IMR-90 (cell line): ENCODE data around the gene CD8A. TPM values are rescaled to one million over a fixed set of nuclear protein-coding genes. Genes with fewer than 3 reads are reported as not detected.

Source experiments
- ATAC-seq: fragments of 200-7000 bp; cut with Tn5 transposase; 2 replicates; pipeline ENCODE4 v1.9.1; 2020; ENCODE audit warnings: low read depth, mild to moderate bottlenecking, moderate library complexity
- BruUV-seq: library from RNA; stranded (reverse); fragments of 400-500 nt; replicated peaks from 2 replicates; lab custom pipeline; 2021; lab: Mats Ljungman, UMichigan
- CTCF ChIA-PET: fragments of 300-600 bp; formaldehyde crosslinking; extraction: SDS; loops from one replicate; lab custom pipeline; 2021; ENCODE audit warnings: antibody characterized with exemption; lab: Yijun Ruan, JAX
- POLR2A ChIA-PET: fragments of 300-600 bp; sonication (Branson Sonifier 250); formaldehyde crosslinking; loops from one replicate; lab custom pipeline; 2022; ENCODE audit warnings: antibody characterized with exemption; ENCODE audit not compliant: unreplicated experiment; lab: Charles Lee
- DNase-seq: peaks from one replicate; pipeline ENCODE4 v3.0.0; 2013
- H2AFZ ChIP-seq: replicated peaks from 2 replicates; pipeline ENCODE3; 2013; ENCODE audit warnings: low read length, mild to moderate bottlenecking; ENCODE audit not compliant: poor library complexity
- H2AK5ac ChIP-seq: 2 replicates; pipeline ENCODE4 v1.6.1; 2013; ENCODE audit warnings: low read depth, low read length, inconsistent platforms
- H2AK9ac ChIP-seq: replicated peaks from 2 replicates; pipeline ENCODE3; 2013; ENCODE audit warnings: mild to moderate bottlenecking, low read depth, low read length, moderate library complexity; ENCODE audit not compliant: poor library complexity
- H2BK120ac ChIP-seq: 2 replicates; pipeline ENCODE4 v1.6.1; 2013; ENCODE audit warnings: low read depth, low read length, inconsistent platforms
- H2BK15ac ChIP-seq: 3 replicates; pipeline ENCODE4 v1.6.1; 2013; ENCODE audit warnings: low read depth, low read length, inconsistent platforms
- H2BK20ac ChIP-seq: 2 replicates; pipeline ENCODE4 v1.6.1; 2013; ENCODE audit warnings: low read depth, mild to moderate bottlenecking, inconsistent platforms, low read length, moderate library complexity
- H2BK5ac ChIP-seq: 2 replicates; pipeline ENCODE4 v1.6.1; 2013; ENCODE audit warnings: mild to moderate bottlenecking, low read depth, low read length, inconsistent platforms; ENCODE audit not compliant: poor library complexity, severe bottlenecking
- H3K14ac ChIP-seq: replicated peaks from 2 replicates; pipeline ENCODE4 v1.6.1; 2013; ENCODE audit warnings: low read depth, low read length, inconsistent platforms
- H3K18ac ChIP-seq: 2 replicates; pipeline ENCODE4 v1.6.1; 2013; ENCODE audit warnings: low read depth, low read length, control low read depth
- H3K23ac ChIP-seq: 2 replicates; pipeline ENCODE4 v1.6.1; 2013; ENCODE audit warnings: low read depth, low read length, inconsistent platforms
- H3K27ac ChIP-seq: 2 replicates; pipeline ENCODE4 v1.5.1; 2013; ENCODE audit warnings: mild to moderate bottlenecking, control low read depth, low read length; ENCODE audit not compliant: insufficient read depth
- H3K27me3 ChIP-seq: 2 replicates; pipeline ENCODE4 v1.6.1; 2013; ENCODE audit warnings: low read length; ENCODE audit not compliant: control insufficient read depth, insufficient read depth
- H3K36me3 ChIP-seq: 2 replicates; pipeline ENCODE4 v1.6.1; 2013; ENCODE audit warnings: low read length, mixed read lengths; ENCODE audit not compliant: control insufficient read depth, insufficient read depth
- H3K4ac ChIP-seq: 2 replicates; pipeline ENCODE4 v1.6.1; 2013; ENCODE audit warnings: low read depth, low read length, inconsistent platforms
- H3K4me1 ChIP-seq: 2 replicates; pipeline ENCODE4 v1.6.1; 2013; ENCODE audit warnings: low read length, mixed read lengths; ENCODE audit not compliant: control insufficient read depth, insufficient read depth
- H3K4me2 ChIP-seq: 2 replicates; pipeline ENCODE4 v1.6.1; 2013; ENCODE audit warnings: low read depth, mild to moderate bottlenecking, control low read depth, low read length, moderate library complexity
- H3K4me3 ChIP-seq: 2 replicates; pipeline ENCODE4 v1.5.1; 2013; ENCODE audit warnings: low read depth, mild to moderate bottlenecking, control low read depth, low read length, moderate library complexity; ENCODE audit not compliant: insufficient read depth
- H3K56ac ChIP-seq: 2 replicates; pipeline ENCODE4 v1.6.1; 2013; ENCODE audit warnings: low read length, inconsistent platforms; ENCODE audit not compliant: insufficient read depth; ENCODE audit errors: extremely low read depth
- H3K79me1 ChIP-seq, 2 experiments: 2 replicates each; pipeline ENCODE4 v1.6.1; 2013; ENCODE audit warnings: low read length in 2 of 2, inconsistent platforms in 1 of 2, low read depth in 1 of 2
- H3K9ac ChIP-seq: 2 replicates; pipeline ENCODE4 v1.6.1; 2013; ENCODE audit warnings: low read depth, low read length, control low read depth
- H3K9me1 ChIP-seq: 2 replicates; pipeline ENCODE4 v1.6.1; 2013; ENCODE audit warnings: low read length, inconsistent platforms; ENCODE audit not compliant: insufficient read depth
- H3K9me3 ChIP-seq: 2 replicates; pipeline ENCODE4 v1.6.1; 2013; ENCODE audit warnings: low read length; ENCODE audit not compliant: control insufficient read depth, insufficient read depth
- H4K20me1 ChIP-seq: 2 replicates; pipeline ENCODE4 v1.6.1; 2013; ENCODE audit warnings: low read length, inconsistent platforms; ENCODE audit not compliant: insufficient read depth
- H4K5ac ChIP-seq: 2 replicates; pipeline ENCODE4 v1.6.1; 2013; ENCODE audit warnings: mild to moderate bottlenecking, low read depth, low read length, control low read depth
- H4K8ac ChIP-seq, 2 experiments: 2 replicates each; pipeline ENCODE4 v1.6.1; 2013; ENCODE audit warnings: low read depth in 2 of 2, low read length in 2 of 2, control low read depth in 1 of 2, inconsistent platforms in 1 of 2
- H4K91ac ChIP-seq: 2 replicates; pipeline ENCODE4 v1.6.1; 2013; ENCODE audit warnings: low read depth, low read length, inconsistent platforms; ENCODE audit not compliant: insufficient read depth
- BHLHE40 ChIP-seq: fragments of 150-350 bp; IDR thresholded peaks from 2 replicates; pipeline ENCODE4 v1.6.1; 2016; ENCODE audit warnings: mild to moderate bottlenecking, low read depth, low read length
- CEBPB ChIP-seq: IDR thresholded peaks from 2 replicates; pipeline ENCODE4 v1.6.1; 2012; ENCODE audit warnings: low read depth, low read length, improper control_type of control experiment
- CHD1 ChIP-seq: IDR thresholded peaks from 2 replicates; pipeline ENCODE4 v1.6.1; 2012; ENCODE audit warnings: low read depth, low read length, improper control_type of control experiment
- ELK1 ChIP-seq: fragments of 150-350 bp; IDR thresholded peaks from 2 replicates; pipeline ENCODE4 v1.6.1; 2016; ENCODE audit warnings: low read depth, mild to moderate bottlenecking, low read length, moderate library complexity, borderline replicate concordance
- FOS ChIP-seq: fragments of 150-350 bp; IDR thresholded peaks from 2 replicates; pipeline ENCODE4 v1.6.1; 2016; ENCODE audit warnings: low read depth, low read length
- MAFK ChIP-seq: IDR thresholded peaks from 2 replicates; pipeline ENCODE4 v1.6.1; 2012; ENCODE audit warnings: low read depth, low read length, improper control_type of control experiment
- MAZ ChIP-seq: IDR thresholded peaks from 2 replicates; pipeline ENCODE4 v1.6.1; 2012; ENCODE audit warnings: low read depth, mild to moderate bottlenecking, low read length, improper control_type of control experiment, moderate library complexity, borderline replicate concordance
- MXI1 ChIP-seq: IDR thresholded peaks from 2 replicates; pipeline ENCODE4 v1.6.1; 2012; ENCODE audit warnings: low read depth, mild to moderate bottlenecking, low read length, moderate library complexity, borderline replicate concordance
- NFE2L2 ChIP-seq: fragments of 150-350 bp; IDR thresholded peaks from 2 replicates; pipeline ENCODE4 v1.6.1; 2016; ENCODE audit warnings: low read depth, mild to moderate bottlenecking, low read length
- POLR2A ChIP-seq: IDR thresholded peaks from 2 replicates; pipeline ENCODE4 v1.6.1; 2012; ENCODE audit warnings: mild to moderate bottlenecking, low read depth, low read length
- RAD21 ChIP-seq: IDR thresholded peaks from 2 replicates; pipeline ENCODE4 v1.6.1; 2012; ENCODE audit warnings: low read length, improper control_type of control experiment
- RCOR1 ChIP-seq: IDR thresholded peaks from 2 replicates; pipeline ENCODE4 v1.6.1; 2012; ENCODE audit warnings: mild to moderate bottlenecking, low read length, improper control_type of control experiment; ENCODE audit not compliant: insufficient replicate concordance
- RFX5 ChIP-seq: IDR thresholded peaks from 2 replicates; pipeline ENCODE4 v1.8.0; 2012; ENCODE audit warnings: low read depth, mild to moderate bottlenecking, low read length, moderate library complexity
- SMC3 ChIP-seq: fragments of 150-350 bp; IDR thresholded peaks from 2 replicates; pipeline ENCODE4 v1.6.1; 2016; ENCODE audit warnings: low read depth, mild to moderate bottlenecking, antibody characterized with exemption, low read length, moderate library complexity
- WGBS, 2 experiments: methylation state at CpG; one replicate each; pipeline versions ENCODE4 v1.1.5 to v1.1.7; 2013; ENCODE audit warnings: missing lambda C conversion rate in 2 of 2; ENCODE audit not compliant: insufficient read length in 1 of 2; ENCODE audit errors: extremely low coverage in 2 of 2; 5-methylcytosine and 5-hydroxymethylcytosine counted together
- dilution Hi-C: fragments of 300-500 bp; cut with HindIII; formaldehyde crosslinking; loops from one replicate; pipeline ENCODE4 v1.14.3; 2018; ENCODE audit warnings: low sequenced_read_pairs; ENCODE audit not compliant: unreplicated experiment
- in situ Hi-C: fragments of 300-500 bp; cut with MboI; formaldehyde crosslinking; loops from 3 replicates; pipeline ENCODE4 v1.14.3; 2019; ENCODE audit warnings: low sequenced_read_pairs, inconsistent platforms, mixed read lengths
- intact Hi-C: fragments of 100-400 bp; cut with micrococcal nuclease; formaldehyde crosslinking; loops from 2 replicates; pipeline ENCODE4 v1.10.0; 2022
- polyA plus RNA-seq, 3 experiments: library from polyadenylated mRNA; depleted of rRNA; stranded (reverse); fragments of >200 nt; gene quantifications; 2 replicates each; pipeline ENCODE4 v1.2.3, GENCODE V29; 2012; ENCODE audit warnings: low replicate concordance in 1 of 3
- total RNA-seq: library from RNA; depleted of rRNA; stranded (reverse); fragments of >200 nt; gene quantifications from 2 replicates; pipeline ENCODE4 v1.2.3, GENCODE V29; 2012
- TF ChIP-seq, protein P1 (sequence below): fragments of 150-350 bp; IDR thresholded peaks from 2 replicates; pipeline ENCODE4 v1.6.1; 2017; ENCODE audit warnings: mild to moderate bottlenecking, antibody characterized with exemption, low read length, low read depth
- TF ChIP-seq, protein P2 (sequence below): conservative IDR thresholded peaks from 2 replicates; pipeline ENCODE4 v1.5.1; 2012; ENCODE audit warnings: mild to moderate bottlenecking, low read depth, low read length, improper control_type of control experiment

The CD8A gene
- total and polyA plus RNA-seq, 2 of the 4 experiments (the other 2 are of a cell fraction) = not detected

- Histone ChIP-seq H3K56ac (no peak overlapping the region), H4K91ac (no peak overlapping the region), H3K4me3 (peak overlapping the region; percentile 15; the same call in 1 of the 2 replicates), H3K27ac (no peak overlapping the region), H2BK120ac (no peak overlapping the region), H2BK20ac (no peak overlapping the region), H3K36me3 (no peaks in the 10 kb centered on the region), H3K14ac (no peak overlapping the region), H2BK5ac (no peak overlapping the region), H2AK9ac (no peak overlapping the region), H4K5ac (no peak overlapping the region), H3K9me3 (no peaks in the 10 kb centered on the region; the same call in 1 of the 2 replicates), H3K79me1 (no peaks in the 10 kb centered on the region), H3K23ac (no peak overlapping the region), H3K4ac (no peak overlapping the region), H3K18ac (no peak overlapping the region), H4K8ac (no peak overlapping the region), H2AK5ac (no peak overlapping the region), H2AFZ (peak overlapping the region; percentile 92), H3K4me2 (peak overlapping the region; percentile 81), H3K4me1 (no peaks in the 10 kb centered on the region), H4K20me1 (no peaks in the 10 kb centered on the region), H3K9ac (no peak overlapping the region), H3K27me3 (peaks cover 49% of the 10 kb centered on the region), H2BK15ac (no peak overlapping the region), H3K9me1 (no peaks in the 10 kb centered on the region)
- dilution Hi-C loops = no loop called here
- WGBS, 2 experiments = 18% methylated on average over 4 of the region's 11 CpGs; no CpG with 5 or more reads in 1 of the 2 experiments
- ChIA-PET POLR2A (no interaction called here), CTCF (no interaction called here)
- intact Hi-C loops = loop anchor here (5.0 kb wide), 1 partner anchor 410 kb away; no protein-coding TSS in a partner anchor
- in situ Hi-C loops = no loop called here
- ATAC-seq (no peak), DNase-seq (no peak)
- no peak for TF ChIP-seq MAFK
- TF ChIP-seq RCOR1 = no peak
- no peak for TF ChIP-seq ELK1
- no peak for TF ChIP-seq FOS
- TF ChIP-seq MAZ = no peak
- no peak for TF ChIP-seq BHLHE40
- TF ChIP-seq POLR2A = no peak
- TF ChIP-seq, protein P1, sequence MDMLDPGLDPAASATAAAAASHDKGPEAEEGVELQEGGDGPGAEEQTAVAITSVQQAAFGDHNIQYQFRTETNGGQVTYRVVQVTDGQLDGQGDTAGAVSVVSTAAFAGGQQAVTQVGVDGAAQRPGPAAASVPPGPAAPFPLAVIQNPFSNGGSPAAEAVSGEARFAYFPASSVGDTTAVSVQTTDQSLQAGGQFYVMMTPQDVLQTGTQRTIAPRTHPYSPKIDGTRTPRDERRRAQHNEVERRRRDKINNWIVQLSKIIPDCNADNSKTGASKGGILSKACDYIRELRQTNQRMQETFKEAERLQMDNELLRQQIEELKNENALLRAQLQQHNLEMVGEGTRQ = no peak
- no peak for TF ChIP-seq CHD1
- TF ChIP-seq, protein P2, sequence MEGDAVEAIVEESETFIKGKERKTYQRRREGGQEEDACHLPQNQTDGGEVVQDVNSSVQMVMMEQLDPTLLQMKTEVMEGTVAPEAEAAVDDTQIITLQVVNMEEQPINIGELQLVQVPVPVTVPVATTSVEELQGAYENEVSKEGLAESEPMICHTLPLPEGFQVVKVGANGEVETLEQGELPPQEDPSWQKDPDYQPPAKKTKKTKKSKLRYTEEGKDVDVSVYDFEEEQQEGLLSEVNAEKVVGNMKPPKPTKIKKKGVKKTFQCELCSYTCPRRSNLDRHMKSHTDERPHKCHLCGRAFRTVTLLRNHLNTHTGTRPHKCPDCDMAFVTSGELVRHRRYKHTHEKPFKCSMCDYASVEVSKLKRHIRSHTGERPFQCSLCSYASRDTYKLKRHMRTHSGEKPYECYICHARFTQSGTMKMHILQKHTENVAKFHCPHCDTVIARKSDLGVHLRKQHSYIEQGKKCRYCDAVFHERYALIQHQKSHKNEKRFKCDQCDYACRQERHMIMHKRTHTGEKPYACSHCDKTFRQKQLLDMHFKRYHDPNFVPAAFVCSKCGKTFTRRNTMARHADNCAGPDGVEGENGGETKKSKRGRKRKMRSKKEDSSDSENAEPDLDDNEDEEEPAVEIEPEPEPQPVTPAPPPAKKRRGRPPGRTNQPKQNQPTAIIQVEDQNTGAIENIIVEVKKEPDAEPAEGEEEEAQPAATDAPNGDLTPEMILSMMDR = no peak
- no peak for TF ChIP-seq NFE2L2
- no peak for TF ChIP-seq RAD21
- TF ChIP-seq MXI1 = no peak
- TF ChIP-seq CEBPB = no peak
- no peak for TF ChIP-seq RFX5
- TF ChIP-seq SMC3 = no peak
- BruUV-seq = no TSS peak
Observed at GRCh38 chr2:86807133-86807467, 16.4 kb upstream of the CD8A start.
